NCI-H748 (cell line): ENCODE results near the gene CDKL2.

Experiments
- DNase-seq: peaks from one replicate; lab custom pipeline; 2025; ENCODE audit not compliant: unreplicated experiment; lab: John Stamatoyannopoulos, UW

The CDKL2 gene

GRCh38 chr4:75643651-75644050 lies 13.3 kb upstream of the CDKL2 start:
- DNase-seq: no peak

GRCh38 chr4:75639124-75639695 lies 8.9 kb upstream of the CDKL2 start:
- no peak for DNase-seq

GRCh38 chr4:75637827-75638226 lies 7.5 kb upstream of the CDKL2 start:
- no peak for DNase-seq

- DNase-seq: no peak
These were observed 6.8 kb upstream of the CDKL2 start for GRCh38 chr4:75637176-75637575.

GRCh38 chr4:75634951-75635350 lies 4.6 kb upstream of the CDKL2 start:
- DNase-seq: no peak

GRCh38 chr4:75634281-75634680 lies 4.0 kb upstream of the CDKL2 start:
- no peak for DNase-seq

- DNase-seq: no peak
These were observed 3.5 kb upstream of the CDKL2 start for GRCh38 chr4:75633846-75634245.

- no peak for DNase-seq
These were observed 605 bp upstream of the CDKL2 start for GRCh38 chr4:75630937-75631329.

- DNase-seq: no peak
These were observed 1.1 kb downstream of the CDKL2 start for GRCh38 chr4:75629239-75629638.

- DNase-seq: no peak
These were observed 7.3 kb downstream of the CDKL2 start for GRCh38 chr4:75623026-75623425.

- no peak for DNase-seq
These were observed 8.6 kb downstream of the CDKL2 start for GRCh38 chr4:75621715-75622114.

GRCh38 chr4:75612306-75612705 lies 18.0 kb downstream of the CDKL2 start:
- no peak for DNase-seq

- DNase-seq: no peak
These were observed 24.4 kb downstream of the CDKL2 start for GRCh38 chr4:75605928-75606327.

GRCh38 chr4:75599647-75600046 lies 30.7 kb downstream of the CDKL2 start:
- no peak for DNase-seq

- no peak for DNase-seq
These were observed 31.9 kb downstream of the CDKL2 start for GRCh38 chr4:75598390-75598789.

GRCh38 chr4:75596061-75596460 lies 34.3 kb downstream of the CDKL2 start:
- DNase-seq: no peak

- no peak for DNase-seq
These were observed 36.9 kb downstream of the CDKL2 start for GRCh38 chr4:75593393-75593792.

- no peak for DNase-seq
These were observed 46.3 kb downstream of the CDKL2 start for GRCh38 chr4:75584067-75584466.

- DNase-seq: no peak
These were observed 62.6 kb downstream of the CDKL2 start for GRCh38 chr4:75567725-75568124.

- no peak for DNase-seq
These were observed 63.4 kb downstream of the CDKL2 start for GRCh38 chr4:75566911-75567310.

GRCh38 chr4:75565481-75565880 lies 64.8 kb downstream of the CDKL2 start:
- no peak for DNase-seq

GRCh38 chr4:75564023-75564422 lies 66.3 kb downstream of the CDKL2 start:
- no peak for DNase-seq

- DNase-seq: no peak
These were observed 68.5 kb downstream of the CDKL2 start for GRCh38 chr4:75561789-75562188.

- no peak for DNase-seq
These were observed 72.6 kb downstream of the CDKL2 start for GRCh38 chr4:75557696-75558095.
